D721Med (cell line): ENCODE results near the gene MYOM1.

Experiments used
- DNase-seq: peaks from one replicate; pipeline ENCODE4 v3.0.0; 2011; ENCODE audit warnings: low spot score; ENCODE audit not compliant: insufficient read length
- FAIRE-seq: peaks from 2 replicates; lab custom pipeline; 2011; peaks lifted over from hg19 to GRCh38; lab: Jason Lieb, UNC
- CTCF ChIP-seq: IDR thresholded peaks from 2 replicates; pipeline ENCODE4 v1.5.1; 2012; ENCODE audit warnings: mild to moderate bottlenecking, control low read depth; ENCODE audit not compliant: insufficient read depth; ENCODE audit errors: missing control alignments

MYOM1 gene

GRCh38 chr18:3157086-3157485 lies 62.7 kb downstream of the MYOM1 start:
- FAIRE-seq (no peak), DNase-seq (no peak)
- TF ChIP-seq CTCF: no peak

GRCh38 chr18:3156325-3156640 lies 63.5 kb downstream of the MYOM1 start:
- no peak for FAIRE-seq
- TF ChIP-seq CTCF: no peak
- DNase-seq: no peak

- no peak for FAIRE-seq
- no peak for DNase-seq
- no peak for TF ChIP-seq CTCF
Observed at GRCh38 chr18:3154214-3154613, 65.6 kb downstream of the MYOM1 start.

GRCh38 chr18:3153107-3153704 lies 66.6 kb downstream of the MYOM1 start:
- no peak for FAIRE-seq
- no peak for DNase-seq
- TF ChIP-seq CTCF: no peak

- FAIRE-seq: no peak
- no peak for DNase-seq
- TF ChIP-seq CTCF: no peak
Observed at GRCh38 chr18:3152294-3152693, 67.5 kb downstream of the MYOM1 start.

- FAIRE-seq (peak; percentile 92), DNase-seq (peak; percentile 59)
- TF ChIP-seq CTCF: peak; percentile 73
Observed at GRCh38 chr18:3151399-3152264, 68.1 kb downstream of the MYOM1 start.

- no peak for FAIRE-seq
- no peak for TF ChIP-seq CTCF
- no peak for DNase-seq
Observed at GRCh38 chr18:3150688-3151087, 69.1 kb downstream of the MYOM1 start.
